Endothelial cell of umbilical vein (primary cell): Measurements from ENCODE around the gene INPP5E. TPM values are rescaled to one million over a fixed set of nuclear protein-coding genes. Genes with fewer than 3 reads are reported as not detected.

ENCODE experiments used
- BruUV-seq: library from RNA; stranded (reverse); fragments of 400-500 nt; replicated peaks from 2 replicates; lab custom pipeline; 2021; lab: Mats Ljungman, UMichigan
- CTCF ChIA-PET: fragments of 300-600, 350-600 bp; sonication (Branson Sonifier 250); formaldehyde crosslinking; loops from one replicate; lab custom pipeline; 2021; ENCODE audit warnings: antibody characterized with exemption, inconsistent platforms; lab: Charles Lee
- POLR2A ChIA-PET: fragments of 300-600, 350-600 bp; sonication (Branson Sonifier 250); formaldehyde crosslinking; loops from one replicate; lab custom pipeline; 2021; ENCODE audit warnings: antibody characterized with exemption, inconsistent platforms; lab: Charles Lee
- DNase-seq: peaks from one replicate; pipeline ENCODE4 v3.0.0-alpha.2; 2011; ENCODE audit warnings: low read depth, low spot score
- FAIRE-seq: peaks from 2 replicates; lab custom pipeline; 2011; peaks lifted over from hg19 to GRCh38; lab: Jason Lieb, UNC
- H2AFZ ChIP-seq: 2 replicates; pipeline ENCODE4 v1.6.0; 2012; ENCODE audit warnings: low read depth, low read length, control low read depth, inconsistent platforms
- H3K27ac ChIP-seq: 2 replicates; pipeline ENCODE4 v1.5.1; 2011; ENCODE audit warnings: low read depth, mild to moderate bottlenecking, control low read depth, low read length, moderate library complexity; ENCODE audit not compliant: insufficient read depth
- H3K27me3 ChIP-seq, 2 experiments: 2 replicates each; pipeline versions ENCODE4 v1.6.0 to v1.6.1; 2011; ENCODE audit warnings: low read length in 2 of 2, mixed read lengths in 1 of 2; ENCODE audit not compliant: control insufficient read depth in 2 of 2, insufficient read depth in 2 of 2
- H3K36me3 ChIP-seq, 2 experiments: 2 replicates in 1 of 2; 3 replicates in 1 of 2; pipeline ENCODE4 v1.5.1; 2011; ENCODE audit warnings: low read length in 2 of 2, mild to moderate bottlenecking in 1 of 2, moderate library complexity in 1 of 2; ENCODE audit not compliant: control insufficient read depth in 2 of 2, insufficient read depth in 2 of 2; ENCODE audit errors: extremely low read depth in 1 of 2
- H3K4me1 ChIP-seq: 3 replicates; pipeline ENCODE4 v1.5.1; 2011; ENCODE audit warnings: mild to moderate bottlenecking, low read length; ENCODE audit not compliant: control insufficient read depth, insufficient read depth; ENCODE audit errors: extremely low read depth
- H3K4me2 ChIP-seq: 2 replicates; pipeline ENCODE4 v1.6.1; 2011; ENCODE audit warnings: low read length, control low read depth, mixed read lengths; ENCODE audit not compliant: insufficient read depth
- H3K4me3 ChIP-seq, 3 experiments: fragments of 200-600 bp in 1 of 3; sonication (generic), shearing (Covaris generic) in 1 of 3; replicated peaks in 1 of 3; 2 replicates each; pipeline ENCODE4 v1.5.1; 2011 to 2016; ENCODE audit warnings: control low read depth in 3 of 3, low read length in 3 of 3, mild to moderate bottlenecking in 2 of 3, inconsistent platforms in 1 of 3, low read depth in 1 of 3, moderate library complexity in 1 of 3; ENCODE audit not compliant: insufficient read depth in 1 of 3
- H3K79me2 ChIP-seq: 2 replicates; pipeline ENCODE4 v1.6.0; 2012; ENCODE audit warnings: low read length, inconsistent platforms; ENCODE audit not compliant: control insufficient read depth, insufficient read depth
- H3K9ac ChIP-seq: replicated peaks from 2 replicates; pipeline ENCODE3; 2011; ENCODE audit warnings: low read length, control low read depth; ENCODE audit not compliant: insufficient read depth; ENCODE audit errors: extremely low read depth
- H3K9me1 ChIP-seq: replicated peaks from 3 replicates; pipeline ENCODE4 v1.6.0; 2011; ENCODE audit warnings: mild to moderate bottlenecking, low read length; ENCODE audit not compliant: control insufficient read depth, insufficient read depth; ENCODE audit errors: extremely low read depth
- H3K9me3 ChIP-seq: replicated peaks from 2 replicates; pipeline ENCODE4 v1.5.1; 2012; ENCODE audit warnings: low read length, inconsistent platforms; ENCODE audit not compliant: control insufficient read depth, insufficient read depth
- H4K20me1 ChIP-seq: replicated peaks from 2 replicates; pipeline ENCODE3; 2011; ENCODE audit warnings: mild to moderate bottlenecking, low read length; ENCODE audit not compliant: control insufficient read depth, insufficient read depth; ENCODE audit errors: extremely low read depth
- CTCF ChIP-seq, 2 donors: IDR thresholded peaks; 1 replicate in 1 of 2; 2 replicates in 1 of 2; pipeline ENCODE4 v1.5.1; 2011; ENCODE audit warnings: low read length in 2 of 2, mild to moderate bottlenecking in 2 of 2, moderate library complexity in 2 of 2, control low read depth in 1 of 2, inconsistent platforms in 1 of 2, low read depth in 1 of 2; ENCODE audit not compliant: insufficient read depth in 1 of 2; ENCODE audit errors: extremely low read depth in 1 of 2
- EZH2 ChIP-seq: IDR thresholded peaks from 2 replicates; pipeline ENCODE4 v1.6.1; 2012; ENCODE audit warnings: borderline replicate concordance, low read depth, mild to moderate bottlenecking, moderate library complexity, low read length, inconsistent platforms; ENCODE audit not compliant: severe bottlenecking
- FOS ChIP-seq: IDR thresholded peaks from 2 replicates; pipeline ENCODE4 v1.6.1; 2011; ENCODE audit warnings: mild to moderate bottlenecking, low read length, moderate library complexity, borderline replicate concordance; ENCODE audit not compliant: insufficient read depth
- GATA2 ChIP-seq: IDR thresholded peaks from 2 replicates; pipeline ENCODE4 v1.7.0; 2011; ENCODE audit warnings: low read depth, mild to moderate bottlenecking, moderate library complexity, mixed read lengths, low read length; ENCODE audit not compliant: insufficient read length, insufficient read depth
- JUN ChIP-seq: IDR thresholded peaks from 2 replicates; pipeline ENCODE4 v1.6.1; 2011; ENCODE audit warnings: borderline replicate concordance, low read depth; ENCODE audit not compliant: insufficient read length, insufficient read depth
- MAX ChIP-seq: IDR thresholded peaks from 2 replicates; pipeline ENCODE4 v1.6.1; 2011; ENCODE audit not compliant: insufficient read depth, insufficient read length
- MYC ChIP-seq: IDR thresholded peaks from one replicate; pipeline ENCODE4 v1.6.1; 2011; ENCODE audit warnings: mild to moderate bottlenecking, low read depth, low read length
- POLR2A ChIP-seq: IDR thresholded peaks from 2 replicates; pipeline ENCODE4 v1.6.1; 2012; ENCODE audit warnings: low read depth, mild to moderate bottlenecking, control low read depth, low read length
- POLR2AphosphoS5 ChIP-seq: IDR thresholded peaks from 2 replicates; pipeline ENCODE4 v1.6.1; 2012; ENCODE audit warnings: low read depth, mild to moderate bottlenecking, control low read depth, low read length, moderate library complexity; ENCODE audit not compliant: insufficient read depth
- dilution Hi-C: fragments of 300-500 bp; cut with MboI; formaldehyde crosslinking; loops from one replicate; pipeline ENCODE4 v1.15.0; 2019; ENCODE audit warnings: low sequenced_read_pairs; ENCODE audit not compliant: extremely low pct_ligation_motif_present
- intact Hi-C: fragments of 100-400 bp; cut with micrococcal nuclease; formaldehyde crosslinking; loops from one replicate; pipeline ENCODE4 v1.10.0; 2022
- polyA plus RNA-seq, 4 experiments: library from polyadenylated mRNA; depleted of rRNA in 3 of 4; stranded (reverse) in 3 of 4; unstranded in 1 of 4; fragments of >200 nt; gene quantifications; 2 replicates each; pipeline versions ENCODE4 v1.2.1 to v1.2.3, GENCODE V29; 2011 to 2012; ENCODE audit warnings: missing spikeins in 1 of 4
- total RNA-seq: library from RNA; stranded (reverse); gene quantifications from 2 replicates; pipeline ENCODE4 v1.2.3, GENCODE V29; 2021

Gene INPP5E
- total and polyA plus RNA-seq, 2 donors (not counting 3 experiments of a cell fraction or from before 2014, with no cell fraction given): 15.0 to 24.5 TPM

- no peak overlapping the region for H2AFZ ChIP-seq
- DNase-seq: no peak
- H4K20me1 ChIP-seq: no peaks in the 10 kb centered on the region
- ChIA-PET CTCF (interaction anchor here (1.7 kb wide), 1 partner anchor 18 kb away, joined by 4 read pairs; no protein-coding TSS in a partner anchor), POLR2A (no interaction called here)
- no peak overlapping the region for H3K4me3 ChIP-seq
- H3K4me1 ChIP-seq: no peaks in the 10 kb centered on the region
- FAIRE-seq: no peak
- H3K9ac ChIP-seq: no peak overlapping the region
- dilution Hi-C loops (no loop called here), intact Hi-C loops (no loop called here)
- peaks cover 6% of the 10 kb centered on the region for H3K79me2 ChIP-seq
- H3K4me2 ChIP-seq: no peak overlapping the region
- BruUV-seq: no TSS peak
- H3K9me3 ChIP-seq: no peaks in the 10 kb centered on the region
- peaks cover 44 to 68% of the 10 kb centered on the region in 2 experiments for H3K36me3 ChIP-seq
- H3K27me3 ChIP-seq: no peaks in the 10 kb centered on the region
- H3K9me1 ChIP-seq: no peaks in the 10 kb centered on the region
- TF ChIP-seq FOS (no peak), CTCF (IDR thresholded peaks at IDR 0.05; ENCODE audit: extremely low read depth in 1 of 2, insufficient read depth in 1 of 2, low read depth in 1 of 2, low read length in 2 of 2) (no peak), MAX (no peak), JUN (no peak), POLR2AphosphoS5 (no peak), EZH2 (no peak), POLR2A (no peak), GATA2 (no peak), MYC (no peak)
- H3K27ac ChIP-seq: no peak overlapping the region
These were observed 23.9 kb upstream of the INPP5E start for GRCh38 chr9:136463578-136463977.
